Loucy (cell line): ENCODE results near the gene EEF1A2.

ENCODE experiments used
- CTCF ChIP-seq: fragments of 200-600 bp; sonication (generic); conservative IDR thresholded peaks from 2 replicates; pipeline ENCODE4 v1.5.1; 2014; ENCODE audit warnings: mild to moderate bottlenecking, antibody characterized with exemption, low read length
- EZH2phosphoT487 ChIP-seq: fragments of 200-600 bp; IDR thresholded peaks from 2 replicates; pipeline ENCODE4 v1.6.1; 2018; ENCODE audit warnings: antibody characterized with exemption, mild to moderate bottlenecking, moderate library complexity, borderline replicate concordance

GRCh38 chr20:63495741-63496595, 2.9 kb downstream of the EEF1A2 start:
- TF ChIP-seq CTCF (peak; percentile 91), EZH2phosphoT487 (no peak)
